ENCODE data around the gene PLCL1. TPM values are rescaled to one million over a fixed set of nuclear protein-coding genes. Genes with fewer than 3 reads are reported as not detected.

The PLCL1 gene
- total and polyA plus RNA-seq, 2 experiments from 2014 or later, result 0.80 to 2.3 TPM

- WGBS, 2 experiments (ENCODE audit: low coverage in 1 of 2, low lambda C conversion rate in 2 of 2, missing lambda C conversion rate in 2 of 2), result 77% methylated on average over 2 of the region's 2 CpGs
These were observed 44.2 kb downstream of the PLCL1 start for GRCh38 chr2:197848602-197849001.

DNA sequence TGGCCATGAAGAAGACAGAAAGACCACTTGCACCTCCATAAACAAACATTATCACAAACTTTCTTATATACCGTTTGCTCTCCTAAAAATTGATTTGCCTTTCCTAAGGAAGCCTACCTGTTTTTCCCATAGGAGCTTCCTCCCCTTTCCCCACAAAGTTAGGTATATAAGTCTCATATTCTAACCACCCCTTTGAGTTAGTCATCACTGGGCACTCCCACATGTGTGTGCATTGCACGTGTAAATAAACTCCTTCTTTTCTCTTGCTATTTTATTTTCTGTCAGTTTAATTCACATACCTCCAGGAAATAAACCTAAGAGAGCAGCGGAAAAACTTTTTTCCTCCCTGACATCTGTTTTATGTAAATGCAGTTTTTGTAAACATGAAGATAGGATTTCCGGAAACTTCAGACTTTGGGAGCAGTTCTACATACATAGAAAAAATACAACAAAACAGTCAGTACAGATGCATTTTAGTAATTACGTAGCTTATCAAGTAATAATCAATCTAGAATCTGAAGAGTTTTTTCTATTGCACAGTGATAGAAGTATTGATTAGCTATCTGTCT lies 46.6 kb downstream of the PLCL1 start:
- Histone ChIP-seq H3K4me2 (ENCODE audit: unreplicated experiment) (no peak overlapping the region), H3K36me3 (ENCODE audit: low read depth) (no peaks in the 10 kb centered on the region), H3K4me3 (no peak overlapping the region), H3F3A (ENCODE audit: insufficient read depth) (no peaks in the 10 kb centered on the region), H3K9ac (no peak overlapping the region), H3K27ac (no peak overlapping the region), H3K27me3 (replicated peaks; ENCODE audit: insufficient read depth) (no peaks in the 10 kb centered on the region), H3K4me1 (ENCODE audit: insufficient read depth) (peaks cover 11% of the 10 kb centered on the region), H3K9me3 (ENCODE audit: low read depth) (no peaks in the 10 kb centered on the region), H3K9me2 (ENCODE audit: insufficient read depth) (no peaks in the 10 kb centered on the region), H3K79me2 (ENCODE audit: insufficient read depth) (no peaks in the 10 kb centered on the region), H4K20me1 (ENCODE audit: insufficient read depth) (no peaks in the 10 kb centered on the region), H2AFZ (no peak overlapping the region)
- TF ChIP-seq EZH2 (IDR thresholded peaks at IDR 0.05; ENCODE audit: insufficient read depth, poor library complexity, severe bottlenecking), result no peak
- 75 to 77% methylated on average over 5 of the region's 5 CpGs for WGBS, 2 experiments (ENCODE audit: low coverage in 1 of 2, low lambda C conversion rate in 2 of 2, missing lambda C conversion rate in 2 of 2)
- in situ Hi-C loops (cut with MboI), result no loop called here
- DNase-seq, result no peak

More at GRCh38 chr2:197848602-197849001, 44.2 kb downstream of the PLCL1 start:
- DNase-seq, result no peak
- Histone ChIP-seq H3K4me3 (no peak overlapping the region), H3K36me3 (ENCODE audit: low read depth) (no peaks in the 10 kb centered on the region), H3K9me3 (ENCODE audit: low read depth) (no peaks in the 10 kb centered on the region), H3K9me2 (ENCODE audit: insufficient read depth) (no peaks in the 10 kb centered on the region), H3K79me2 (ENCODE audit: insufficient read depth) (no peaks in the 10 kb centered on the region), H3K4me1 (ENCODE audit: insufficient read depth) (peaks cover 14% of the 10 kb centered on the region), H4K20me1 (ENCODE audit: insufficient read depth) (no peaks in the 10 kb centered on the region), H3K27ac (no peak overlapping the region), H3K9ac (no peak overlapping the region), H3K4me2 (ENCODE audit: unreplicated experiment) (no peak overlapping the region), H3K27me3 (replicated peaks; ENCODE audit: insufficient read depth) (no peaks in the 10 kb centered on the region), H2AFZ (no peak overlapping the region), H3F3A (ENCODE audit: insufficient read depth) (no peaks in the 10 kb centered on the region)
- TF ChIP-seq EZH2phosphoT487 (IDR thresholded peaks at IDR 0.05; ENCODE audit: insufficient read depth, low read depth) (no peak), EZH2 (IDR thresholded peaks at IDR 0.05; ENCODE audit: insufficient read depth, poor library complexity, severe bottlenecking) (no peak)
- in situ Hi-C loops (cut with MboI), result no loop called here

DNA sequence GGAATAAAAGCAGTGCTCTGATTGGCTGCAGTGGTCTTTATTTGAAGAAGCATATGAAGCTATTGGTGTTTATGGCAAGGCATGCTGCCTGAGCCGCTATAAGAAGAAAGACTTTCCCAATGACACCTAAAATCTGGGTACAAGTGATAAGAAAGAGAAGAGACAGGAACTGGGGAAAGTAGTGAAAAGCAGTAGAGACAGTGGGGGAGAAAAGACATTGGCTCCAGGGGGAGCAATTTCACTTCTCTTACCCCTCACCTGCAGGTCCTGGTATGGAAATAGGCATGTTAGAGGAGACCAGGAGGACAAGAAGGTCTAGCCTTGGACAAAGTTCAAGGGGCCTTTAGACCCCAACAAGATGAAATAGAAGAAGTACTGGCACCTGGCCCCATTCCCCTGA lies 47.1 kb downstream of the PLCL1 start:
- peaks cover 6% of the 10 kb centered on the region for H3K4me1 ChIP-seq (ENCODE audit: insufficient read depth)
- no peaks in the 10 kb centered on the region for H4K20me1 ChIP-seq (ENCODE audit: insufficient read depth)
- no peaks in the 10 kb centered on the region for H3F3A ChIP-seq (ENCODE audit: insufficient read depth)
- H3K9ac ChIP-seq, result no peak overlapping the region
- in situ Hi-C loops (cut with MboI), result no loop called here
- DNase-seq, result no peak
- no peaks in the 10 kb centered on the region for H3K36me3 ChIP-seq (ENCODE audit: low read depth)
- H3K4me2 ChIP-seq (ENCODE audit: unreplicated experiment), result no peak overlapping the region
- no peak overlapping the region for H3K4me3 ChIP-seq
- H3K79me2 ChIP-seq (ENCODE audit: insufficient read depth), result no peaks in the 10 kb centered on the region
- no peak overlapping the region for H3K27ac ChIP-seq
- H3K9me3 ChIP-seq (ENCODE audit: low read depth), result no peaks in the 10 kb centered on the region
- H3K9me2 ChIP-seq (ENCODE audit: insufficient read depth), result no peaks in the 10 kb centered on the region
- TF ChIP-seq EZH2phosphoT487 (IDR thresholded peaks at IDR 0.05; ENCODE audit: insufficient read depth, low read depth), result no peak
- no peak for TF ChIP-seq EZH2 (IDR thresholded peaks at IDR 0.05; ENCODE audit: insufficient read depth, poor library complexity, severe bottlenecking)
- no peaks in the 10 kb centered on the region for H3K27me3 ChIP-seq (replicated peaks; ENCODE audit: insufficient read depth)
- 40 to 72% methylated on average over 1 of the region's 1 CpG for WGBS, 2 experiments (ENCODE audit: low coverage in 1 of 2, low lambda C conversion rate in 2 of 2, missing lambda C conversion rate in 2 of 2)
- no peak overlapping the region for H2AFZ ChIP-seq

DNA sequence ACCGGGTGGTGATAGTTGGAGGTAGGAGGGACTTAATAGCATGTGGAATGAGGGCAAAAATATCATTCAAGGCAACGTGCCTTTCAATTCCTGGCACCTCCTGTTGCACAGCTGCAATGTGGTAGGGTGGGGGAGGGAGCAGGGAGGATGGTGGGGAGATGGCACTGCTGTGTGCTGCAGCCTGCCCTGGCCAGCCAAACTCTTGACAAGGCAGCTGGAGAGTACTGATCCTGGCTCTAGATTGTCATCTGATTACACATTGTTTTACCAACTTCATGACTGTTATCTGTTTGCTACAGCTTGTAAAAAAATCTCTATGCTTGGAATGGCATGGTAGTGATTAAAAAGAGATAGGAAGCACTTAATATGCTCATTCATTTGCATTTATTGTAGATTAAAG lies 47.7 kb downstream of the PLCL1 start:
- in situ Hi-C loops (cut with MboI), result no loop called here
- DNase-seq, result no peak
- no peak overlapping the region for H2AFZ ChIP-seq

GRCh38 chr2:197853549-197853948 lies 49.2 kb downstream of the PLCL1 start:
- in situ Hi-C loops (cut with MboI), result no loop called here
- H3F3A ChIP-seq (ENCODE audit: insufficient read depth), result no peaks in the 10 kb centered on the region
- no peaks in the 10 kb centered on the region for H3K9me2 ChIP-seq (ENCODE audit: insufficient read depth)

More for the DNA sequence above, 47.7 kb downstream of the PLCL1 start:
- H3K9me2 ChIP-seq (ENCODE audit: insufficient read depth), result no peaks in the 10 kb centered on the region
- H3K36me3 ChIP-seq (ENCODE audit: low read depth), result no peaks in the 10 kb centered on the region
- H3K9ac ChIP-seq, result no peak overlapping the region
- WGBS, 2 experiments (ENCODE audit: low coverage in 1 of 2, low lambda C conversion rate in 2 of 2, missing lambda C conversion rate in 2 of 2), result 25 to 28% methylated on average over 2 of the region's 2 CpGs
- no peaks in the 10 kb centered on the region for H3K4me1 ChIP-seq (ENCODE audit: insufficient read depth)
- H3K4me3 ChIP-seq, result no peak overlapping the region
- H3K27ac ChIP-seq, result no peak overlapping the region
- no peaks in the 10 kb centered on the region for H3F3A ChIP-seq (ENCODE audit: insufficient read depth)
- no peak overlapping the region for H3K4me2 ChIP-seq (ENCODE audit: unreplicated experiment)
- H3K9me3 ChIP-seq (ENCODE audit: low read depth), result no peaks in the 10 kb centered on the region
- TF ChIP-seq EZH2phosphoT487 (IDR thresholded peaks at IDR 0.05; ENCODE audit: insufficient read depth, low read depth) (no peak), EZH2 (IDR thresholded peaks at IDR 0.05; ENCODE audit: insufficient read depth, poor library complexity, severe bottlenecking) (no peak)
- H3K79me2 ChIP-seq (ENCODE audit: insufficient read depth), result no peaks in the 10 kb centered on the region
- no peaks in the 10 kb centered on the region for H4K20me1 ChIP-seq (ENCODE audit: insufficient read depth)
- H3K27me3 ChIP-seq (replicated peaks; ENCODE audit: insufficient read depth), result no peaks in the 10 kb centered on the region

More at GRCh38 chr2:197853549-197853948, 49.2 kb downstream of the PLCL1 start:
- 35 to 48% methylated on average over 1 of the region's 1 CpG for WGBS, 2 experiments (ENCODE audit: low coverage in 1 of 2, low lambda C conversion rate in 2 of 2, missing lambda C conversion rate in 2 of 2)
- Histone ChIP-seq H3K9ac (no peak overlapping the region), H2AFZ (no peak overlapping the region), H3K4me3 (no peak overlapping the region), H3K27ac (no peak overlapping the region), H3K4me2 (ENCODE audit: unreplicated experiment) (no peak overlapping the region), H3K27me3 (replicated peaks; ENCODE audit: insufficient read depth) (no peaks in the 10 kb centered on the region), H3K4me1 (ENCODE audit: insufficient read depth) (no peaks in the 10 kb centered on the region), H3K79me2 (ENCODE audit: insufficient read depth) (no peaks in the 10 kb centered on the region), H3K36me3 (ENCODE audit: low read depth) (no peaks in the 10 kb centered on the region), H3K9me3 (ENCODE audit: low read depth) (no peaks in the 10 kb centered on the region), H4K20me1 (ENCODE audit: insufficient read depth) (no peaks in the 10 kb centered on the region)
- no peak for DNase-seq
- TF ChIP-seq EZH2 (IDR thresholded peaks at IDR 0.05; ENCODE audit: insufficient read depth, poor library complexity, severe bottlenecking), result no peak
- no peak for TF ChIP-seq EZH2phosphoT487 (IDR thresholded peaks at IDR 0.05; ENCODE audit: insufficient read depth, low read depth)

All from GM23248 (cell line).